HUES6 (cell line): ENCODE measurements around the gene RAD51B.

Source experiments
- H3K27ac ChIP-seq: 2 replicates; pipeline ENCODE4 v1.7.0; 2013; ENCODE audit warnings: low read depth, mild to moderate bottlenecking, low read length, inconsistent platforms
- H3K27me3 ChIP-seq: 2 replicates; pipeline ENCODE4 v1.6.1; 2013; ENCODE audit warnings: low read length; ENCODE audit not compliant: control insufficient read depth, insufficient read depth
- H3K36me3 ChIP-seq: 2 replicates; pipeline ENCODE4 v1.6.1; 2013; ENCODE audit warnings: low read length; ENCODE audit not compliant: control insufficient read depth, insufficient read depth
- H3K4me1 ChIP-seq: 2 replicates; pipeline ENCODE4 v1.6.1; 2013; ENCODE audit warnings: low read length; ENCODE audit not compliant: control insufficient read depth, insufficient read depth
- H3K4me3 ChIP-seq: 2 replicates; pipeline ENCODE4 v1.5.1; 2013; ENCODE audit warnings: low read depth, low read length
- H3K9ac ChIP-seq: one replicate; pipeline ENCODE4 v1.6.1; 2013; ENCODE audit warnings: mild to moderate bottlenecking, low read length
- H3K9me3 ChIP-seq: 2 replicates; pipeline ENCODE4 v1.6.1; 2013; ENCODE audit warnings: low read depth, low read length; ENCODE audit not compliant: control insufficient read depth, insufficient read depth

RAD51B gene

DNA sequence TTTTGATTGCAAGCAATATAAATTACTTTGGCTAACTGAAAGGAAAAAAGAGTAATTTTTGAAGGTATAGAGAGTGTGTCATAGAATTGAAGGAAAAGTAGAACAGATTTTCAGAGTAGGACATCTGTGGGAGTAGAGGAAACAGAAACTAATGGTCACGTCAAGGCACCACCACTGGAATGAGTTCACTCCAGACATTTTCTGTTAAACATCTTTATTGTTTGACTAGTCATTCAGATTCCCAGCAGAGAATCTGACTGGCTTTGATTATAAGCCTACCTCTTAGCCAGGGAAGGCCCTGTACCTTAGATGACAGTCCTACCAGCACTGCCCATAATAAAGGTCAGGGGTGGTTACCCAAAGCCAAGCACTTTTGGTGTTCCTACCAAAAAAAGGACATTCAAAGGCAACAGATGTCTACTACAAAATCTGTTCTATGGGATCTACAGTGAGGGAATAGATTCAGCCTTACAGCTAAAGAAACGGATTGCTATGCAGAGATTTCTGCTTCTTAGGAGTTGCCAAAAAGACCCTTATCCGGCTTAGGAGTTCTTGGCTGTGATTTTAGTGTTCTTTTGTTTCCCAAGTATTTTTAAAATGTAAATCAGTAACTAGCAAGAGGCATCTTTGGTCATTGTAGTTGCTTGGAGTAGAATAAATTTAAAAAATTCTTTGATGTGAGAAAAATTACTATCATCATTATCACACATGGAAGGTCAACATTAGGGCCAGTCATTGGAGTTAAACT lies 410.8 kb downstream of the RAD51B start:
- H3K4me1 ChIP-seq = peaks cover 43% of the 10 kb centered on the region
- H3K4me3 ChIP-seq = no peak overlapping the region
- no peaks in the 10 kb centered on the region for H3K9me3 ChIP-seq
- no peak overlapping the region for H3K9ac ChIP-seq
- no peaks in the 10 kb centered on the region for H3K27me3 ChIP-seq
- H3K27ac ChIP-seq = peak overlapping the region; percentile 90
- H3K36me3 ChIP-seq = no peaks in the 10 kb centered on the region

DNA sequence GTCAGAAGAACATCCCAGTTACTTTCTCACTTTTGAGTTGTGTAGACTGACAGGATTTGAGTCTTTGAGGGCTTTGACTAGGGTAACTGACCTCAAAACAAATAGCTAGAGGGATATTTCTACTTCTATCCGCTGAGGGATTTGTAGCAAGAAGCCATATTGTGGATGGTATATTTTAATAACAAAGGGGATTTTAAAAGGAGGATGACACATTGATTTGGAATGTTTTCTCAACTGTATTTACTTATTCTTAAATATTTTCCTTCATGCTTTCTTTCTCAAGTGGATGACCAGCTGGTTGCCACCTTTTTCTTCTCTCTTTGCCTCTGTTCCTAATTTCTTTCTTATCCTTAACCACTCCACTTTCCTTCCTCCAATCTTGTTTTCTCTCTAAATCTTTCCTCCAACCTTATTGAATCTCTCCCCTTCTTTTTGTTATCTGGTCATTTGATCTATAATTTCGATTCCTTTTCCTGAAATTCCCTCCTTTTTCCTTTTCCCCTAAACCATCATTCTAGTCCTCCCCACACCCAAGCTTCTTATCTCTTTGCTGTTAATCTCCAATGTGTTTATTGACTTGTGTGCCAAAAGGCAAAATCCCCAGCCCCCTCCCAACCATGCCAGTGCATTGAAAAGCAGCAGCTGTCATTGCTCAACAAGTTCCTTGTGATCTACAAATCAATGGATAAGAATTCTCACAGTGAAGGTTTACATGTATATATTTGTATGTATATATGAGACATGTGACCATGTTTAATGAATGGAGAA lies 411.6 kb downstream of the RAD51B start:
- H3K27me3 ChIP-seq = no peaks in the 10 kb centered on the region
- H3K9me3 ChIP-seq = no peaks in the 10 kb centered on the region
- H3K36me3 ChIP-seq = no peaks in the 10 kb centered on the region
- peaks cover 43% of the 10 kb centered on the region for H3K4me1 ChIP-seq
- peak overlapping the region; percentile 47 for H3K9ac ChIP-seq
- peak overlapping the region; percentile 90 for H3K27ac ChIP-seq
- H3K4me3 ChIP-seq = peak overlapping the region; percentile 32; the same call in 1 of the 2 replicates

DNA sequence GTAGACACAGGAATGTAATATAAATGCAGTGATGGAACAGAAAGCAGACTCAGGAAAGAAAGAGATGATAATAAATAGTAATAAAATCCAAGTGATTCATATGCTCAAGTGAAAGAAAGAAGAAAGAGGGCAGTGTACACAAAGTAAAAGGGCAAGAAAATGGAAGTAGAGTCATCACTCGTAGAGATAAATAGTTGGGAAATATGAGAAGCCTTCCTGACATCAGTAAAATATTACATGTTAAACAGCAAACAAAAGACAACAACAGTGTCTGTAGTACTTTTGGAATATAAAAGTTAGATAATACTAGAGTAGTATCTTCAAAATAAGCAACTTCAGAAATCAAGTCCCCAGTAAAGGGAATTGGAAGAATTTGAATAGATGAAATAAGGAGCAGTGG lies 412.3 kb downstream of the RAD51B start:
- Histone ChIP-seq H3K27me3 (no peaks in the 10 kb centered on the region), H3K27ac (peak overlapping the region; percentile 90), H3K9ac (no peak overlapping the region), H3K4me3 (no peak overlapping the region), H3K4me1 (peaks cover 43% of the 10 kb centered on the region), H3K9me3 (no peaks in the 10 kb centered on the region), H3K36me3 (no peaks in the 10 kb centered on the region)

DNA sequence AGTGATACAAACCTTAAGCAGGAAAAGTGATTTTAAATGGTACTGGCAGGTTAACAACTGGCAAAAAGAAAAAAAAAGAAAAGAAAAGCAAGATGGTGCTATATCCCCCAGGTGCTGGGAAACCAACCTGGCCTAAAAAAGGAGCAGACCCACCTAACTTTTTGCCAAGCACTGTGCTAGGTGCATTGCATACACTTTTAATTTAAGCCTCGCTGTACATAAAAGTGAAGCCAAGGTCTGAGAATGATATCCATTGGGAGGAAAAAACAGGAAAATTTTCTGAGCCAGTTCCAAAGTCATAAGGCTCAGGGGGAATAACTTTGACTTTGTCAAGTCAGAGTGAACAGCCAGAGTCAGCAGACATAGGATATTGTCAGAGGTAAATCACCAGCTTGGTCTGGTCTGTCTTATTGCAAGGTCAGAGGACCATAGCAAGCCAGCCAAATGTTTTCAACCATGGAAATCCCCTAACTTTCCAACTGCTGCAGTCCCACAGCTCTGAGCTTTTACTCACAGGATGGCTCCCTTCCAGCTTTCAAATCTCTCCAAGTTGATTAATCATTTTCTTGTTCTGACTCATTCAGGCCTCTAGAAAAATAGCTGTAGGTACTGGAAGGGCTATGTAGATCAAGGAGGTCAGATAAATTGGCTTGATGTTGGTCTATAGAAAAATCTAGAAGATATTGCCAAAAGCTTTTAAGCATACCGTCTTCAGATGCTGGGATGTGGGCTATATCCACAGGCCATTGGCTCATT lies 412.9 kb downstream of the RAD51B start:
- Histone ChIP-seq H3K9me3 (no peaks in the 10 kb centered on the region), H3K4me1 (peaks cover 43% of the 10 kb centered on the region), H3K27me3 (no peaks in the 10 kb centered on the region), H3K36me3 (no peaks in the 10 kb centered on the region), H3K9ac (peak overlapping the region; percentile 1), H3K4me3 (no peak overlapping the region), H3K27ac (peak overlapping the region; percentile 90; the same call in 1 of the 2 replicates)

DNA sequence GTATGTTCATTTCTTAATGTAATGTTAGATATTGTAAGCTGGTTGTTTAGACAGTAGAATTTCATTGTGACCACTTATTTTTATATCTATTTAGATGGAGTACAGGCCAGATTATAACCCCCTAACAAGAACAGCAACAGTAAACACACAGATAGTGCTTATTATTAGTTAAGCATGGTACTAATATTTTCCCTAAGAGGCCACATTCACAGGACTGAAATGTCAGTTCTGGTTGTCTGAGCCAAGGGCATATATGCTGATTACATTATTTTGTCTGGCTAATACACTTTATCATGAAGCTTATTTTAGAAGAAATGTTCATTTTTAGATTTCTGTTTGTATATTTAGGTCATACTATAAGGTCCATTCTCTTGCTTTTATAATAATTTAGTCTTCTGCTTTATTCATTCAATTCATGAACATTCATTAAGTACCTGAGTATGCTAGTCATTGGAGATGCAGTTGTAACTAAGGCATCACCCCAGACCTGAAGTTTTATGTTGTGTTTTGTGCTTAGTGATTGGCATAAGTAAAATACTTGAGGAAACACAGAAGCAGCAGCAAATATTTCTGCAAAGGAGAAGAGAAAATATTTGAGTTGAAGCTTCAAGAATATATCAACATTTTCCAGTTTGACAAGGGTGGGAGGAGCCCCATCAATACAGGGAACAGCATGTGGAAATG lies 413.7 kb downstream of the RAD51B start:
- no peaks in the 10 kb centered on the region for H3K9me3 ChIP-seq
- H3K4me1 ChIP-seq = peaks cover 43% of the 10 kb centered on the region
- H3K36me3 ChIP-seq = no peaks in the 10 kb centered on the region
- no peak overlapping the region for H3K4me3 ChIP-seq
- no peak overlapping the region for H3K27ac ChIP-seq
- H3K27me3 ChIP-seq = no peaks in the 10 kb centered on the region
- H3K9ac ChIP-seq = no peak overlapping the region

DNA sequence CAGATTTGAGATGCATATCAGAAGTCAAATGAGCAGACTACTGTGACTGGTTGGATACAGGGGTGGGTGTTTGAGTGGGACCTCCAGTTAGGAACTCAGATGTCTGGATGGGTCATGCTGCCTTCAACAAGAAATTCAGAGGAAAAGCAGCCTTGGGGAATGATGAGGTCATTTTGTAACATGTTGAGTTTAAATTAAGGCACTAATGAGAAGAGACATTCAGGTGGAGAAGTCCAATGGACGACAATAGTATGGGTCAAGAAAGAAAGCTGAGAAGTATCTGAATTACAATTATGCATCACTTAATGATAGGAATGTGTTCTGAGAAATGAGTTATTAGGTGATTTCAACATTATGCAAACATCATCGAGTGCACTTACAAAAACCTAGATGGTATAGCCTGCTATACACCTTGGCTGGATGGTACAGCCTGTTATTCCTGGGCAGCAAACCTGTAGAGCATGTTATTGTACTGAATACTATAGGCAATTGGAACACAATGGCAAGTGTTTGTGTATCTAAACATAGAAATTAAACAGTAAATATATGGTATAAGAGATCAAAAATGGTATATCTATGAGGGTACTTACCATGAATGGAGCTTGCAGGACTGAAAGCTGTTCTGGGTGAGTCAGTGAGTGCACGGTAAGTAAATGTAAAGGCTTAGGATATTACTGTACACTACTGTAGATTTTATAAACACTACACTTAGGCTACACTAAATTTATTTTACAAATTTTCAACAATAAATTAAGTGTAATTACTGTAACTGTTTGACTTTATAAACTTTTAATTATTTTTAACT lies 414.7 kb downstream of the RAD51B start:
- Histone ChIP-seq H3K4me1 (peaks cover 47% of the 10 kb centered on the region), H3K27ac (no peak overlapping the region), H3K36me3 (no peaks in the 10 kb centered on the region), H3K9ac (no peak overlapping the region), H3K4me3 (no peak overlapping the region), H3K27me3 (no peaks in the 10 kb centered on the region), H3K9me3 (no peaks in the 10 kb centered on the region)

DNA sequence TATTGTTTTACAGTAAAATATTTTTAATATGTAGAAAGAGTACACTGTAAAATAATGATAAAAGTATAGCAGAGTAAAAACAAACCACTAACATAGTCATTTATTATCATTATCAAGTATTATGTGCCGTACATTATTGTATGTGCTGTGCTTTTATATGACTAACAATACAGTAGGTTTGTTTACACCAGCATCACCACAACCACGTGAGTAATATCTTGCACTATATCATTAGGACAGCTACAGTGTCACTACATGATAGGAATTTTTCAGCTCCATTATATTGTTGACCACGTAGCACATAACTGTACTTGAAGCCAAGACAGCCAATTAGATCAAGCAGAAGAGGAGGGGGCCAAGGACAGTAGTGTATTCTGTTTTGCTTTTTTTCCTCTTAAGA lies 415.4 kb downstream of the RAD51B start:
- no peak overlapping the region for H3K27ac ChIP-seq
- H3K27me3 ChIP-seq = no peaks in the 10 kb centered on the region
- H3K9me3 ChIP-seq = no peaks in the 10 kb centered on the region
- peaks cover 44% of the 10 kb centered on the region for H3K4me1 ChIP-seq
- H3K36me3 ChIP-seq = no peaks in the 10 kb centered on the region
- H3K4me3 ChIP-seq = no peak overlapping the region
- H3K9ac ChIP-seq = no peak overlapping the region

DNA sequence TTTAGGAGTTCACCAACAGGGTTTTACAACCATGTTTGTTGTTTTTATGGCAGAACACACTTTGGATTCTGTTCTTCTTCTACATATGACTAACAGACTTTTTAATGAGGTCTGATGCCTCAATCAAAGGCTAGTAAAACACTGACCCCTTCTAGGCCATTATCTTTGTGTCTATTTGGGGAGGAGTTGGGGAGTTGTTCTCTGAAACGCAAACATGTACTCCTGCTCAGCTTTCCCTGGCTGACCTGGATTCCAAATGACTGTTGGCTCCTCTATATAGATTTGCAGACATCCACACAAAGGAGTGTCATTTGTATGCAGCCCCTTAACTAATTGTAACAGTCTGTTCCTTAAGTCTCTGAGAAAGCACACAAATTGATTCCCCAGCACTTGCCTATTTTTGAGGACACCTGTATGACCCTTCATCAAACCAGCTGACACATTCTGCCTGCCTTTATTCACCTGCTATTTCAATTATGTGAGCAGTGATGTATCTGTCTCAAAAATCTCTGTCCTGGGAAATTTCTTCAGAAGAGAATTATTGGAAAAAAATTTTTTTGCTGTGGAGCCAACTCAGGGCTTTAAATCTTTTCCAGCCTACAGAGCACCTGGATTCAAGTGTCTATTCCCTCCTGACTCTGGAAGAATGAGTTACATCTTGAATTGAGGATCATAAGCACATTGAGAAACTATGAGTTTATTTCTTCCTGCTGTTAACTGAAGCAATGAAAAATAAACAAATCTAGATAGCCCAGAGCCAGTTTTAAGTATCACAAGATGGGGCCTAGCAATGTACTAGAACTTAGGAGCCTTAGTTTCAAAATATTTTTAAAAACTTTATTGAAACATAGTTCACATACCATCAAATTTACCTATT lies 417.2 kb downstream of the RAD51B start:
- Histone ChIP-seq H3K27ac (no peak overlapping the region), H3K9ac (no peak overlapping the region), H3K4me1 (peaks cover 35% of the 10 kb centered on the region), H3K4me3 (no peak overlapping the region), H3K36me3 (no peaks in the 10 kb centered on the region), H3K9me3 (no peaks in the 10 kb centered on the region), H3K27me3 (no peaks in the 10 kb centered on the region)

DNA sequence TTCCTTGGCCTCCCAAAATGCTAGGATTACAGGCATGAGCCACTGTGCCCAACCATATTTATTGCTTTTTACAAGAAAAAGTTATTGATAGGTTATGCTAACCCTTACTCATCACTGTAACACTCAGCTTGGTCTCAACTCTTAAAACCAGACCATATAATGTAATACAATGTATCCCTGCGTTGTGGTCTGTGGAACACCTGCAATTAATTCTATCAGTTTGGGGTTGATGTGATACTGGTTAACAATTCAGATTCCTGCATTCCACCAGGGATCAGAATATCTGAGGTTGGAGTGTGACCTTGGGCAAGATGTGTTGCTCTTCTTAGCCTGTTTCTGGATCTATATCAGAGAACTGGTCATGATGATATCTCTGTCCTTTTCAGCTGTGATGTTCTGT lies 419.0 kb downstream of the RAD51B start:
- H3K36me3 ChIP-seq = no peaks in the 10 kb centered on the region
- no peak overlapping the region for H3K4me3 ChIP-seq
- H3K4me1 ChIP-seq = peaks cover 20% of the 10 kb centered on the region
- H3K9me3 ChIP-seq = no peaks in the 10 kb centered on the region
- no peak overlapping the region for H3K9ac ChIP-seq
- no peaks in the 10 kb centered on the region for H3K27me3 ChIP-seq
- no peak overlapping the region for H3K27ac ChIP-seq
